ENCODE results near the gene YARS1. TPM values are rescaled to one million over a fixed set of nuclear protein-coding genes. Genes with fewer than 3 reads are reported as not detected.

The YARS1 gene
- total RNA-seq, 4 donors from 2014 or later = 23.9 to 54.5 (median 33.8) TPM

GRCh38 chr1:32771561-32772280, 45.4 kb downstream of the YARS1 start:
- no peaks in the 10 kb centered on the region for H3K9me3 ChIP-seq
- no peak overlapping the region for H3K27ac ChIP-seq
- no peak for DNase-seq
- H3K27me3 ChIP-seq = no peaks in the 10 kb centered on the region
- TF ChIP-seq POLR2AphosphoS5 (IDR thresholded peaks at IDR 0.05) = peak in 1 of 3 donors; percentile 7
- TF ChIP-seq POLR2A (IDR thresholded peaks at IDR 0.05) = no peak
- H3K36me3 ChIP-seq = peaks cover 0 to 17% (median 0%) of the 10 kb centered on the region in 4 donors
- no peak overlapping the region for H3K4me3 ChIP-seq
- peaks cover 2 to 12% (median 7%) of the 10 kb centered on the region in 4 donors for H3K4me1 ChIP-seq
- 96% methylated on average over 12 of the region's 30 CpGs; no CpG with 5 or more reads in 1 of the 2 donors for WGBS, 2 donors (ENCODE audit: low coverage in 1 of 2)
- intact Hi-C loops (cut with DNase I; ENCODE audit: low total_unique reads) = loop anchor here (2.0 kb wide), 1 partner anchor 59 kb away; no protein-coding TSS in a partner anchor
- in situ Hi-C loops (cut with MboI; ENCODE audit: low pct_ligation_motif_present in 1 of 4, low pct_unique_long_range_greater_than_20kb in 1 of 4, low sequenced_read_pairs in 3 of 4) = loop anchor here in 2 of 4 donors (10.0 kb wide), 1 partner anchor 57 kb away; no protein-coding TSS in a partner anchor

DNA sequence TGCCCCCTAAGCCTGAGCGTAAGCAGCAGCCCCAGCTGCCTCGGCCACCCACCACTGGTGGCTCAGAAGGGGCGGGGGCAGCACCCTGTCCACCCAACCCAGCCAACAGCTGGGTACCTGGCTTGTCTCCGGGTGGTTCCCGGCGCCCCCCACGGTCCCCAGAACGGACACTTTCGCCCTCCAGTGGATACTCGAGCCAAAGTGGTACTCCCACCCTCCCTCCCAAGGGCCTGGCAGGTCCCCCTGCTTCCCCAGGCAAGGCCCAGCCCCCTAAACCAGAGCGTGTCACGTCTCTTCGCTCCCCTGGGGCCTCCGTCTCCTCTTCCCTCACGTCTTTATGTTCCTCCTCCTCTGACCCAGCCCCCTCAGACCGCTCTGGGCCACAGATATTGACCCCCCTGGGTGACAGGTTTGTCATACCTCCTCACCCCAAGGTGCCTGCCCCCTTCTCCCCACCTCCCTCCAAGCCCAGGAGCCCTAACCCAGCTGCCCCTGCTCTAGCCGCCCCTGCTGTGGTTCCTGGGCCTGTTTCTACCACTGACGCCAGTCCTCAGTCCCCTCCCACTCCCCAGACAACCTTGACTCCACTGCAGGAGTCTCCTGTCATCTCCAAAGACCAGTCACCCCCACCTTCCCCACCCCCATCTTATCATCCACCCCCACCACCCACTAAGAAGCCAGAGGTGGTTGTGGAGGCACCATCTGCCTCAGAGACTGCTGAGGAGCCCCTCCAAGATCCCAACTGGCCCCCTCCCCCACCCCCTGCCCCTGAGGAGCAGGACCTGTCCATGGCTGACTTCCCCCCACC, 46.2 kb downstream of the YARS1 start:
- TF ChIP-seq EP300 (IDR thresholded peaks at IDR 0.05; ENCODE audit: low read depth) (no peak), POLR2AphosphoS5 (IDR thresholded peaks at IDR 0.05) (no peak), POLR2A (IDR thresholded peaks at IDR 0.05) (no peak)
- TF ChIP-seq, protein P1, sequence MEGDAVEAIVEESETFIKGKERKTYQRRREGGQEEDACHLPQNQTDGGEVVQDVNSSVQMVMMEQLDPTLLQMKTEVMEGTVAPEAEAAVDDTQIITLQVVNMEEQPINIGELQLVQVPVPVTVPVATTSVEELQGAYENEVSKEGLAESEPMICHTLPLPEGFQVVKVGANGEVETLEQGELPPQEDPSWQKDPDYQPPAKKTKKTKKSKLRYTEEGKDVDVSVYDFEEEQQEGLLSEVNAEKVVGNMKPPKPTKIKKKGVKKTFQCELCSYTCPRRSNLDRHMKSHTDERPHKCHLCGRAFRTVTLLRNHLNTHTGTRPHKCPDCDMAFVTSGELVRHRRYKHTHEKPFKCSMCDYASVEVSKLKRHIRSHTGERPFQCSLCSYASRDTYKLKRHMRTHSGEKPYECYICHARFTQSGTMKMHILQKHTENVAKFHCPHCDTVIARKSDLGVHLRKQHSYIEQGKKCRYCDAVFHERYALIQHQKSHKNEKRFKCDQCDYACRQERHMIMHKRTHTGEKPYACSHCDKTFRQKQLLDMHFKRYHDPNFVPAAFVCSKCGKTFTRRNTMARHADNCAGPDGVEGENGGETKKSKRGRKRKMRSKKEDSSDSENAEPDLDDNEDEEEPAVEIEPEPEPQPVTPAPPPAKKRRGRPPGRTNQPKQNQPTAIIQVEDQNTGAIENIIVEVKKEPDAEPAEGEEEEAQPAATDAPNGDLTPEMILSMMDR (IDR thresholded peaks at IDR 0.05) = no peak
- in situ Hi-C loops (cut with MboI; ENCODE audit: low pct_ligation_motif_present in 1 of 4, low pct_unique_long_range_greater_than_20kb in 1 of 4, low sequenced_read_pairs in 3 of 4) = loop anchor here in 2 of 4 donors (10.0 kb wide), 1 partner anchor 56 kb away; no protein-coding TSS in a partner anchor
- Histone ChIP-seq H3K4me1 (peaks cover 9 to 20% (median 10%) of the 10 kb centered on the region in 4 donors), H3K36me3 (peaks cover 0 to 17% (median 0%) of the 10 kb centered on the region in 4 donors), H3K27ac (no peak overlapping the region), H3K27me3 (no peaks in the 10 kb centered on the region), H3K4me3 (no peak overlapping the region), H3K9me3 (no peaks in the 10 kb centered on the region)
- WGBS, 2 donors (ENCODE audit: low coverage in 1 of 2) = 70 to 85% methylated on average over 2 to 18 of the region's 18 CpGs
- intact Hi-C loops (cut with DNase I; ENCODE audit: low total_unique reads) = no loop called here
- DNase-seq = no peak

- no peak overlapping the region for H3K27ac ChIP-seq
- TF ChIP-seq EP300 (IDR thresholded peaks at IDR 0.05; ENCODE audit: low read depth) (no peak), POLR2AphosphoS5 (IDR thresholded peaks at IDR 0.05) (no peak), POLR2A (IDR thresholded peaks at IDR 0.05) (no peak)
- TF ChIP-seq, protein P1 (IDR thresholded peaks at IDR 0.05) = no peak
- no peaks in the 10 kb centered on the region for H3K27me3 ChIP-seq
- intact Hi-C loops (cut with DNase I; ENCODE audit: low total_unique reads) (no loop called here), in situ Hi-C loops (cut with MboI; ENCODE audit: low pct_ligation_motif_present in 1 of 4, low pct_unique_long_range_greater_than_20kb in 1 of 4, low sequenced_read_pairs in 3 of 4) (loop anchor here in 2 of 4 donors (10.0 kb wide), 1 partner anchor 55 kb away; no protein-coding TSS in a partner anchor)
- 88 to 93% methylated on average over 10 to 20 of the region's 25 CpGs for WGBS, 2 donors (ENCODE audit: low coverage in 1 of 2)
- DNase-seq = no peak
- peaks cover 0 to 15% (median 0%) of the 10 kb centered on the region in 4 donors for H3K36me3 ChIP-seq
- no peak overlapping the region for H3K4me3 ChIP-seq
- no peaks in the 10 kb centered on the region for H3K9me3 ChIP-seq
- H3K4me1 ChIP-seq = peaks cover 12 to 26% (median 14%) of the 10 kb centered on the region in 4 donors
Measured at GRCh38 chr1:32770221-32770731, 46.9 kb downstream of the YARS1 start.

DNA sequence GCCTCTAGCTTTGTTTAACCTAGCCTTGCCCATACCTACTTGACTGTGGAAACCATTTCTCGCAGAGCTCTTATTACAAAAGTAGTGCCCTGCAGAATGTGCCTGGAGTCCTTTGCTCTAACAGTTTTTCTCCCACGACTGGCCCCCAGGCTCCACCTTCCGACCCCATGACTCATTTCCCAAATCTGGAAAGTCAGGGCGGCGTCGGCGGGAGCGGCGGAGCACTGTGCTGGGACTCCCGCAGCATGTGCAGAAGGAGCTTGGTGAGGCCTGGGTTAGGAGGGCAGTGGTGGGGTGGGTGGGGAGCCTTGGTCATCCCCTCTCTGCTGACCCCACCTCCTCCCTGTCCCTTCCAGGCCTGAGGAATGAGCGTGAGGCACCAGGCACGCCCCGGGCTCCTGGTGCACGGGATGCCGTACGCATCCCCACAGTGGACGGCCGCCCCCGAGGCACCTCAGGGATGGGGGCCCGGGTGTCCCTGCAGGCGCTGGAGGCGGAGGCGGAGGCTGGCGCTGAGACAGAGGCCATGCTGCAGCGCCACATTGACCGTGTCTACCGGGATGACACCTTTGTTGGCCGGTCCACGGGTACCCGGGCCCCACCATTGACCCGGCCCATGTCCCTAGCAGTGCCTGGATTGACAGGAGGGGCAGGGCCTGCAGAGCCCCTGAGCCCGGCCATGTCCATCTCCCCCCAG, 47.5 kb downstream of the YARS1 start:
- intact Hi-C loops (cut with DNase I; ENCODE audit: low total_unique reads) (no loop called here), in situ Hi-C loops (cut with MboI; ENCODE audit: low pct_ligation_motif_present in 1 of 4, low pct_unique_long_range_greater_than_20kb in 1 of 4, low sequenced_read_pairs in 3 of 4) (loop anchor here in 2 of 4 donors (10.0 kb wide), 1 partner anchor 55 kb away; no protein-coding TSS in a partner anchor)
- no peak overlapping the region for H3K27ac ChIP-seq

More for the DNA sequence above, 47.5 kb downstream of the YARS1 start:
- Histone ChIP-seq H3K9me3 (no peaks in the 10 kb centered on the region), H3K4me1 (peaks cover 18 to 32% (median 20%) of the 10 kb centered on the region in 4 donors), H3K36me3 (peaks cover 0 to 14% (median 0%) of the 10 kb centered on the region in 4 donors), H3K4me3 (no peak overlapping the region), H3K27me3 (no peaks in the 10 kb centered on the region)
- DNase-seq = no peak
- WGBS, 2 donors (ENCODE audit: low coverage in 1 of 2) = 45 to 74% methylated on average over 3 to 13 of the region's 32 CpGs
- TF ChIP-seq, protein P1 (IDR thresholded peaks at IDR 0.05) = no peak
- TF ChIP-seq POLR2AphosphoS5 (IDR thresholded peaks at IDR 0.05) = no peak
- TF ChIP-seq POLR2A (IDR thresholded peaks at IDR 0.05) = no peak
- no peak for TF ChIP-seq EP300 (IDR thresholded peaks at IDR 0.05; ENCODE audit: low read depth)

All from transverse colon (tissue), 4 donors.